DOHH2 (cell line): ENCODE measurements around the gene BPIFB2.

Source experiments
- H3F3A ChIP-seq: fragments of 200-600 bp; sonication (generic), shearing (Covaris generic); 2 replicates; pipeline ENCODE4 v1.6.0; 2016; ENCODE audit warnings: antibody characterized with exemption, mild to moderate bottlenecking; ENCODE audit not compliant: control insufficient read depth, insufficient read depth
- H3K27ac ChIP-seq: fragments of 200-600 bp; sonication (generic); 2 replicates; pipeline ENCODE4 v1.5.1; 2014; ENCODE audit warnings: low read depth, mild to moderate bottlenecking, low read length, moderate library complexity
- H3K27me3 ChIP-seq: fragments of 200-600 bp; sonication (generic); 2 replicates; pipeline ENCODE4 v1.6.1; 2014; ENCODE audit warnings: mild to moderate bottlenecking, low read length, mixed read lengths; ENCODE audit not compliant: control insufficient read depth
- H3K36me3 ChIP-seq: fragments of 200-600 bp; sonication (generic); 2 replicates; pipeline ENCODE4 v1.6.1; 2014; ENCODE audit warnings: mild to moderate bottlenecking, low read length, moderate library complexity, mixed read lengths; ENCODE audit not compliant: control insufficient read depth
- H3K4me1 ChIP-seq: fragments of 200-600 bp; sonication (generic); 2 replicates; pipeline ENCODE4 v1.6.1; 2014; ENCODE audit warnings: mild to moderate bottlenecking, low read length, mixed read lengths; ENCODE audit not compliant: control insufficient read depth
- H3K4me2 ChIP-seq: fragments of 200-600 bp; sonication (generic); 2 replicates; pipeline ENCODE4 v1.6.0; 2014; ENCODE audit warnings: mild to moderate bottlenecking, low read length, moderate library complexity
- H3K4me3 ChIP-seq: fragments of 200-600 bp; sonication (generic); 2 replicates; pipeline ENCODE4 v1.5.1; 2014; ENCODE audit warnings: mild to moderate bottlenecking, low read length, mixed read lengths
- H3K79me2 ChIP-seq: fragments of 200-600 bp; sonication (generic); 2 replicates; pipeline ENCODE4 v1.6.1; 2014; ENCODE audit warnings: mild to moderate bottlenecking, low read length, mixed read lengths; ENCODE audit not compliant: control insufficient read depth
- H3K9me2 ChIP-seq: fragments of 200-600 bp; sonication (generic); replicated peaks from 2 replicates; pipeline ENCODE4 v1.6.1; 2014; ENCODE audit warnings: mild to moderate bottlenecking, low read length, mixed read lengths; ENCODE audit not compliant: control insufficient read depth
- H3K9me3 ChIP-seq: fragments of 200-600 bp; sonication (generic); 2 replicates; pipeline ENCODE4 v1.6.1; 2014; ENCODE audit warnings: antibody characterized with exemption, low read length, mixed read lengths; ENCODE audit not compliant: control insufficient read depth, insufficient read depth
- H4K20me1 ChIP-seq: fragments of 200-600 bp; sonication (generic); 2 replicates; pipeline ENCODE4 v1.6.0; 2014; ENCODE audit warnings: low read depth, mild to moderate bottlenecking, antibody characterized with exemption, low read length, moderate library complexity; ENCODE audit not compliant: control insufficient read depth, insufficient read depth
- CTCF ChIP-seq: fragments of 200-600 bp; sonication (generic); IDR thresholded peaks from one replicate; pipeline ENCODE4 v1.5.1; 2014; ENCODE audit warnings: antibody characterized with exemption, mild to moderate bottlenecking, low read depth, low read length; ENCODE audit not compliant: poor library complexity, severe bottlenecking
- EZH2phosphoT487 ChIP-seq: fragments of 200-600 bp; sonication (generic); IDR thresholded peaks from 2 replicates; pipeline ENCODE4 v1.6.1; 2017; ENCODE audit warnings: borderline replicate concordance, mild to moderate bottlenecking, antibody characterized with exemption, low read length, moderate library complexity, mixed read lengths

The BPIFB2 gene

GRCh38 chr20:33051333-33051732 lies 43.8 kb downstream of the BPIFB2 start:
- no peak overlapping the region for H3K4me2 ChIP-seq
- no peaks in the 10 kb centered on the region for H3K9me2 ChIP-seq

GRCh38 chr20:33053291-33054106 lies 46.0 kb downstream of the BPIFB2 start, which contains the start of gene BPIFB3:
BPIFB3 (plus strand) TSS chr20:33053903; CDS start chr20:33055436, 1,533 bp downstream.
- no peaks in the 10 kb centered on the region for H3K9me3 ChIP-seq
- no peak within 1 kb of the TSS for H3K4me2 ChIP-seq
- H3K27ac ChIP-seq: no peak within 1 kb of the TSS
- no peak within 1 kb of the TSS for H3K4me3 ChIP-seq
- H3K4me1 ChIP-seq: no peaks in the 10 kb centered on the region
- no peaks in the 10 kb centered on the region for H3F3A ChIP-seq
- no peaks in the 10 kb centered on the region for H3K79me2 ChIP-seq
- no peaks in the 10 kb centered on the region for H3K27me3 ChIP-seq
- H3K36me3 ChIP-seq: no peaks in the 10 kb centered on the region
- TF ChIP-seq CTCF: no peak
- no peak for TF ChIP-seq EZH2phosphoT487
- H3K9me2 ChIP-seq: no peaks in the 10 kb centered on the region
- no peaks in the 10 kb centered on the region for H4K20me1 ChIP-seq

More at GRCh38 chr20:33051333-33051732, 43.8 kb downstream of the BPIFB2 start:
- TF ChIP-seq EZH2phosphoT487: no peak
- TF ChIP-seq CTCF: no peak
- Histone ChIP-seq H3K4me3 (no peak overlapping the region), H3K36me3 (no peaks in the 10 kb centered on the region), H3K79me2 (no peaks in the 10 kb centered on the region), H3K27ac (no peak overlapping the region), H3K27me3 (no peaks in the 10 kb centered on the region), H3K9me3 (no peaks in the 10 kb centered on the region), H4K20me1 (no peaks in the 10 kb centered on the region), H3F3A (no peaks in the 10 kb centered on the region), H3K4me1 (no peaks in the 10 kb centered on the region)

- H3K4me2 ChIP-seq: no peak overlapping the region
- TF ChIP-seq EZH2phosphoT487 (no peak), CTCF (no peak)
These were observed 46.9 kb downstream of the BPIFB2 start for GRCh38 chr20:33054381-33054780.

More at GRCh38 chr20:33054381-33054780, 46.9 kb downstream of the BPIFB2 start:
- H3K36me3 ChIP-seq: no peaks in the 10 kb centered on the region
- no peaks in the 10 kb centered on the region for H3K79me2 ChIP-seq
- H3F3A ChIP-seq: no peaks in the 10 kb centered on the region
- H3K4me3 ChIP-seq: no peak overlapping the region
- no peaks in the 10 kb centered on the region for H4K20me1 ChIP-seq
- H3K4me1 ChIP-seq: no peaks in the 10 kb centered on the region
- H3K9me2 ChIP-seq: no peaks in the 10 kb centered on the region
- no peaks in the 10 kb centered on the region for H3K9me3 ChIP-seq
- H3K27ac ChIP-seq: no peak overlapping the region
- H3K27me3 ChIP-seq: no peaks in the 10 kb centered on the region
